IMR-90 (cell line): Measurements from ENCODE around the gene GTPBP4. TPM values are rescaled to one million over a fixed set of nuclear protein-coding genes. Genes with fewer than 3 reads are reported as not detected.

Source experiments
- ATAC-seq: fragments of 200-7000 bp; cut with Tn5 transposase; 2 replicates; pipeline ENCODE4 v1.9.1; 2020; ENCODE audit warnings: low read depth, mild to moderate bottlenecking, moderate library complexity
- BruUV-seq: library from RNA; stranded (reverse); fragments of 400-500 nt; replicated peaks from 2 replicates; lab custom pipeline; 2021; lab: Mats Ljungman, UMichigan
- CTCF ChIA-PET: fragments of 300-600 bp; formaldehyde crosslinking; extraction: SDS; loops from one replicate; lab custom pipeline; 2021; ENCODE audit warnings: antibody characterized with exemption; lab: Yijun Ruan, JAX
- POLR2A ChIA-PET: fragments of 300-600 bp; sonication (Branson Sonifier 250); formaldehyde crosslinking; loops from one replicate; lab custom pipeline; 2022; ENCODE audit warnings: antibody characterized with exemption; ENCODE audit not compliant: unreplicated experiment; lab: Charles Lee
- DNase-seq: peaks from one replicate; pipeline ENCODE4 v3.0.0; 2013
- H2AFZ ChIP-seq: replicated peaks from 2 replicates; pipeline ENCODE3; 2013; ENCODE audit warnings: low read length, mild to moderate bottlenecking; ENCODE audit not compliant: poor library complexity
- H2AK5ac ChIP-seq: 2 replicates; pipeline ENCODE4 v1.6.1; 2013; ENCODE audit warnings: low read depth, low read length, inconsistent platforms
- H2AK9ac ChIP-seq: replicated peaks from 2 replicates; pipeline ENCODE3; 2013; ENCODE audit warnings: mild to moderate bottlenecking, low read depth, low read length, moderate library complexity; ENCODE audit not compliant: poor library complexity
- H2BK120ac ChIP-seq: 2 replicates; pipeline ENCODE4 v1.6.1; 2013; ENCODE audit warnings: low read depth, low read length, inconsistent platforms
- H2BK15ac ChIP-seq: 3 replicates; pipeline ENCODE4 v1.6.1; 2013; ENCODE audit warnings: low read depth, low read length, inconsistent platforms
- H2BK20ac ChIP-seq: 2 replicates; pipeline ENCODE4 v1.6.1; 2013; ENCODE audit warnings: low read depth, mild to moderate bottlenecking, inconsistent platforms, low read length, moderate library complexity
- H2BK5ac ChIP-seq: 2 replicates; pipeline ENCODE4 v1.6.1; 2013; ENCODE audit warnings: mild to moderate bottlenecking, low read depth, low read length, inconsistent platforms; ENCODE audit not compliant: poor library complexity, severe bottlenecking
- H3K14ac ChIP-seq: replicated peaks from 2 replicates; pipeline ENCODE4 v1.6.1; 2013; ENCODE audit warnings: low read depth, low read length, inconsistent platforms
- H3K18ac ChIP-seq: 2 replicates; pipeline ENCODE4 v1.6.1; 2013; ENCODE audit warnings: low read depth, low read length, control low read depth
- H3K23ac ChIP-seq: 2 replicates; pipeline ENCODE4 v1.6.1; 2013; ENCODE audit warnings: low read depth, low read length, inconsistent platforms
- H3K27ac ChIP-seq: 2 replicates; pipeline ENCODE4 v1.5.1; 2013; ENCODE audit warnings: mild to moderate bottlenecking, control low read depth, low read length; ENCODE audit not compliant: insufficient read depth
- H3K27me3 ChIP-seq: 2 replicates; pipeline ENCODE4 v1.6.1; 2013; ENCODE audit warnings: low read length; ENCODE audit not compliant: control insufficient read depth, insufficient read depth
- H3K36me3 ChIP-seq: 2 replicates; pipeline ENCODE4 v1.6.1; 2013; ENCODE audit warnings: low read length, mixed read lengths; ENCODE audit not compliant: control insufficient read depth, insufficient read depth
- H3K4ac ChIP-seq: 2 replicates; pipeline ENCODE4 v1.6.1; 2013; ENCODE audit warnings: low read depth, low read length, inconsistent platforms
- H3K4me1 ChIP-seq: 2 replicates; pipeline ENCODE4 v1.6.1; 2013; ENCODE audit warnings: low read length, mixed read lengths; ENCODE audit not compliant: control insufficient read depth, insufficient read depth
- H3K4me2 ChIP-seq: 2 replicates; pipeline ENCODE4 v1.6.1; 2013; ENCODE audit warnings: low read depth, mild to moderate bottlenecking, control low read depth, low read length, moderate library complexity
- H3K4me3 ChIP-seq: 2 replicates; pipeline ENCODE4 v1.5.1; 2013; ENCODE audit warnings: low read depth, mild to moderate bottlenecking, control low read depth, low read length, moderate library complexity; ENCODE audit not compliant: insufficient read depth
- H3K56ac ChIP-seq: 2 replicates; pipeline ENCODE4 v1.6.1; 2013; ENCODE audit warnings: low read length, inconsistent platforms; ENCODE audit not compliant: insufficient read depth; ENCODE audit errors: extremely low read depth
- H3K79me1 ChIP-seq, 2 experiments: 2 replicates each; pipeline ENCODE4 v1.6.1; 2013; ENCODE audit warnings: low read length in 2 of 2, inconsistent platforms in 1 of 2, low read depth in 1 of 2
- H3K9ac ChIP-seq: 2 replicates; pipeline ENCODE4 v1.6.1; 2013; ENCODE audit warnings: low read depth, low read length, control low read depth
- H3K9me1 ChIP-seq: 2 replicates; pipeline ENCODE4 v1.6.1; 2013; ENCODE audit warnings: low read length, inconsistent platforms; ENCODE audit not compliant: insufficient read depth
- H3K9me3 ChIP-seq: 2 replicates; pipeline ENCODE4 v1.6.1; 2013; ENCODE audit warnings: low read length; ENCODE audit not compliant: control insufficient read depth, insufficient read depth
- H4K20me1 ChIP-seq: 2 replicates; pipeline ENCODE4 v1.6.1; 2013; ENCODE audit warnings: low read length, inconsistent platforms; ENCODE audit not compliant: insufficient read depth
- H4K5ac ChIP-seq: 2 replicates; pipeline ENCODE4 v1.6.1; 2013; ENCODE audit warnings: mild to moderate bottlenecking, low read depth, low read length, control low read depth
- H4K8ac ChIP-seq, 2 experiments: 2 replicates each; pipeline ENCODE4 v1.6.1; 2013; ENCODE audit warnings: low read depth in 2 of 2, low read length in 2 of 2, control low read depth in 1 of 2, inconsistent platforms in 1 of 2
- H4K91ac ChIP-seq: 2 replicates; pipeline ENCODE4 v1.6.1; 2013; ENCODE audit warnings: low read depth, low read length, inconsistent platforms; ENCODE audit not compliant: insufficient read depth
- CEBPB ChIP-seq: IDR thresholded peaks from 2 replicates; pipeline ENCODE4 v1.6.1; 2012; ENCODE audit warnings: low read depth, low read length, improper control_type of control experiment
- FOS ChIP-seq: fragments of 150-350 bp; IDR thresholded peaks from 2 replicates; pipeline ENCODE4 v1.6.1; 2016; ENCODE audit warnings: low read depth, low read length
- NFE2L2 ChIP-seq: fragments of 150-350 bp; IDR thresholded peaks from 2 replicates; pipeline ENCODE4 v1.6.1; 2016; ENCODE audit warnings: low read depth, mild to moderate bottlenecking, low read length
- RAD21 ChIP-seq: IDR thresholded peaks from 2 replicates; pipeline ENCODE4 v1.6.1; 2012; ENCODE audit warnings: low read length, improper control_type of control experiment
- RFX5 ChIP-seq: IDR thresholded peaks from 2 replicates; pipeline ENCODE4 v1.8.0; 2012; ENCODE audit warnings: low read depth, mild to moderate bottlenecking, low read length, moderate library complexity
- WGBS, 2 experiments: methylation state at CpG; one replicate each; pipeline versions ENCODE4 v1.1.5 to v1.1.7; 2013; ENCODE audit warnings: missing lambda C conversion rate in 2 of 2; ENCODE audit not compliant: insufficient read length in 1 of 2; ENCODE audit errors: extremely low coverage in 2 of 2; 5-methylcytosine and 5-hydroxymethylcytosine counted together
- dilution Hi-C: fragments of 300-500 bp; cut with HindIII; formaldehyde crosslinking; loops from one replicate; pipeline ENCODE4 v1.14.3; 2018; ENCODE audit warnings: low sequenced_read_pairs; ENCODE audit not compliant: unreplicated experiment
- in situ Hi-C: fragments of 300-500 bp; cut with MboI; formaldehyde crosslinking; loops from 3 replicates; pipeline ENCODE4 v1.14.3; 2019; ENCODE audit warnings: low sequenced_read_pairs, inconsistent platforms, mixed read lengths
- intact Hi-C: fragments of 100-400 bp; cut with micrococcal nuclease; formaldehyde crosslinking; loops from 2 replicates; pipeline ENCODE4 v1.10.0; 2022
- polyA plus RNA-seq, 3 experiments: library from polyadenylated mRNA; depleted of rRNA; stranded (reverse); fragments of >200 nt; gene quantifications; 2 replicates each; pipeline ENCODE4 v1.2.3, GENCODE V29; 2012; ENCODE audit warnings: low replicate concordance in 1 of 3
- total RNA-seq: library from RNA; depleted of rRNA; stranded (reverse); fragments of >200 nt; gene quantifications from 2 replicates; pipeline ENCODE4 v1.2.3, GENCODE V29; 2012

Gene GTPBP4
- total and polyA plus RNA-seq, 2 of the 4 experiments (the other 2 are of a cell fraction) = 46.2 to 48.6 TPM

GRCh38 chr10:988667-989545 is 672 bp downstream of the GTPBP4 start:
- peak overlapping the region; percentile 63 for H3K4me3 ChIP-seq
- H3K9me1 ChIP-seq = peaks cover 26% of the 10 kb centered on the region
- 0 out of 2 replicates have a peak overlapping the region, but pooled peaks have one; percentile 3 for H3K18ac ChIP-seq
- BruUV-seq = TSS peak; percentile 71
- peaks cover 30 to 62% of the 10 kb centered on the region in 2 experiments; a peak in 3 of 4 replicates for H3K79me1 ChIP-seq
- peak overlapping the region; percentile 78 to 86 for H4K8ac ChIP-seq
- H3K27ac ChIP-seq = peak overlapping the region; percentile 60
- TF ChIP-seq NFE2L2 (no peak), RAD21 (no peak), RFX5 (no peak), FOS (0 out of 2 replicates have a peak, but pooled peaks have one; percentile 1), CEBPB (peak; percentile 45)
- peak overlapping the region; percentile 74 for H3K4me2 ChIP-seq
- H3K23ac ChIP-seq = peak overlapping the region; percentile 98
- no peak overlapping the region for H2BK20ac ChIP-seq
- intact Hi-C loops = loop anchor here (5.0 kb wide), 1 partner anchor 477 kb away; no protein-coding TSS in a partner anchor
- H4K91ac ChIP-seq = peak overlapping the region; percentile 75
- WGBS, 2 experiments = 65% methylated on average over 17 of the region's 42 CpGs; no CpG with 5 or more reads in 1 of the 2 experiments
- peak overlapping the region; percentile 83 for H3K56ac ChIP-seq
- peak overlapping the region; percentile 57 for H2BK5ac ChIP-seq
- peak; percentile 28 for DNase-seq
- peak overlapping the region; percentile 91 for H3K4ac ChIP-seq
- peak overlapping the region; percentile 55; the same call in 1 of the 2 replicates for H2BK120ac ChIP-seq
- H3K27me3 ChIP-seq = no peaks in the 10 kb centered on the region
- peak overlapping the region; percentile 96 for H3K14ac ChIP-seq
- CTCF ChIA-PET = no interaction called here
- peaks cover 10% of the 10 kb centered on the region for H3K36me3 ChIP-seq
- H3K9me3 ChIP-seq = no peaks in the 10 kb centered on the region
- in situ Hi-C loops = no loop called here
- peak overlapping the region; percentile 93 for H2AK5ac ChIP-seq
- H4K20me1 ChIP-seq = peaks cover 40% of the 10 kb centered on the region
- POLR2A ChIA-PET = interaction anchor here (0.6 kb wide), 2 partner anchors 66 to 1521 kb away, joined by 3 read pairs; no protein-coding TSS in a partner anchor
- H3K9ac ChIP-seq = peak overlapping the region; percentile 92
- peaks cover 13% of the 10 kb centered on the region for H3K4me1 ChIP-seq
- H4K5ac ChIP-seq = peak overlapping the region; percentile 38
- peak; percentile 1; the same call in 1 of the 2 replicates for ATAC-seq
- dilution Hi-C loops = no loop called here
- H2AFZ ChIP-seq = peak overlapping the region; percentile 92
- peak overlapping the region; percentile 100 for H2AK9ac ChIP-seq
- H2BK15ac ChIP-seq = no peak overlapping the region
